NCI-H2107 treated with DMSO at 0.1 percent for 48 hours (cell line): ENCODE data around the gene IP6K2.

Experiments
- DNase-seq: peaks from one replicate; lab custom pipeline; 2025; ENCODE audit not compliant: unreplicated experiment; lab: John Stamatoyannopoulos, UW

Gene IP6K2

GRCh38 chr3:48642605-48643004 lies 74.4 kb downstream of the IP6K2 start:
- no peak for DNase-seq

- no peak for DNase-seq
Measured at GRCh38 chr3:48641396-48641795, 75.6 kb downstream of the IP6K2 start.

DNA sequence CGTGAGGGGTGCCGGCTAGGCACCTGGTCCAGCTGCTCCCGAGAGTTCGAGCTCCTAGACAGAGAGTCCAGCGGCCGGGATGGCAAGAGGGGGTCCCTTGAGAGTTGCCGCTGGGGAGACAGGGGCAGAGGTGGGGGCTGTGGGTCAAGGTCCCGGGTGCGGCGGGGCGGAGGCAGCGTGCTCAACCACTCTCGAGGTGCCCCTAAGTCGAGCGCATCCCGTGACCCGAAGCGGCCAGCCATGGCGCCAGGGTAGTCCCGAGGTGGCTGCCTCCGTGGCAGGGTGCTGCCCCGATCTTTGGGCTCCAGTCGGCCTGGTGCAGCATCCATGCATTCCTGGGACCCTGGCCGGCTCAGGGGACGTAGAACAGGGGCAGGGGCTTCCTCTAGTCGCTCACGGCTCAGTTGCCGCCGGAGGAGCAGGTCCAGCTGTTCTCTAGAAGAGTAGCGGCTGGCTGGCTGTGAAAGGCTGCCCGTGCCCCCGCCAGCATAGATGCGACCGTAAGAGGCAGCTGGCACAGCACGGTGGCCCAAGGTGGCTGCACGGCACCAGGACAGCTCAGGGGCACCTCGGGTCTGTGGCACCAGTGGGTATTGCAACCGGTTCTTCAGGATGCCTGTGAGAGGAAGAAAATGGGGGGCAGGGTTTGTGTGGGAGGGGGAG lies 76.9 kb downstream of the IP6K2 start:
- no peak for DNase-seq
